Smooth muscle cell of the brain vasculature (primary cell): Measurements from ENCODE around the gene FYN.
"Not testable (repeated sequence)": the region's sequence is repeated elsewhere in the genome, so short reads cannot be mapped to it uniquely, and the experiment has no call there.

Experiments used
- DNase-seq: peaks from one replicate; pipeline ENCODE4 v3.0.0-alpha.2; 2012; ENCODE audit warnings: low read depth, low spot score

Gene FYN

GRCh38 chr6:111683157-111683556 is 190.1 kb downstream of the FYN start:
- no peak for DNase-seq

- DNase-seq: no peak
These were observed 191.4 kb downstream of the FYN start for GRCh38 chr6:111681860-111682259.

- not testable (repeated sequence) for DNase-seq
These were observed 192.2 kb downstream of the FYN start for GRCh38 chr6:111680811-111681609.

GRCh38 chr6:111680015-111680712 is 193.1 kb downstream of the FYN start:
- no peak for DNase-seq

GRCh38 chr6:111679126-111679858 is 194.0 kb downstream of the FYN start:
- no peak for DNase-seq

- DNase-seq: no peak
These were observed 195.8 kb downstream of the FYN start for GRCh38 chr6:111677249-111677990.

GRCh38 chr6:111676383-111676782 is 196.9 kb downstream of the FYN start:
- no peak for DNase-seq

- DNase-seq: no peak
These were observed 198.4 kb downstream of the FYN start for GRCh38 chr6:111674883-111675282.

GRCh38 chr6:111674413-111674812 is 198.8 kb downstream of the FYN start:
- no peak for DNase-seq

- DNase-seq: no peak
These were observed 199.3 kb downstream of the FYN start for GRCh38 chr6:111673937-111674336.

GRCh38 chr6:111673532-111673931 is 199.7 kb downstream of the FYN start:
- no peak for DNase-seq

- DNase-seq: no peak
These were observed 200.3 kb downstream of the FYN start for GRCh38 chr6:111672761-111673450.

GRCh38 chr6:111669326-111669725 is 203.9 kb downstream of the FYN start:
- DNase-seq: no peak

GRCh38 chr6:111668410-111668809 is 204.8 kb downstream of the FYN start:
- DNase-seq: no peak

GRCh38 chr6:111667931-111668330 is 205.3 kb downstream of the FYN start:
- DNase-seq: no peak

GRCh38 chr6:111666847-111667246 is 206.4 kb downstream of the FYN start:
- DNase-seq: no peak

GRCh38 chr6:111664565-111665030 is 208.7 kb downstream of the FYN start:
- no peak for DNase-seq

GRCh38 chr6:111663692-111664564 is 209.3 kb downstream of the FYN start:
- no peak for DNase-seq

- DNase-seq: no peak
These were observed 210.3 kb downstream of the FYN start for GRCh38 chr6:111662794-111663593.
